HepG2 (cell line): ENCODE measurements around the gene SCAI.

Experiments
- EED ChIP-seq: sonication (generic); formaldehyde crosslinking; IDR thresholded peaks from 2 replicates; pipeline ENCODE4 v1.5.0; 2020; ENCODE audit warnings: mild to moderate bottlenecking, missing genetic modification reagents
- HDAC6 ChIP-seq: fragments of 200-600 bp; sonication (generic); IDR thresholded peaks from 2 replicates; pipeline ENCODE4 v1.7.0; 2017; ENCODE audit warnings: mild to moderate bottlenecking, antibody characterized with exemption, low read length, low read depth
- POLR2A ChIP-seq, 2 experiments: IDR thresholded peaks; 2 replicates each; pipeline ENCODE4 v1.6.1; 2011; ENCODE audit warnings: low read depth in 2 of 2, low read length in 2 of 2, mild to moderate bottlenecking in 1 of 2, moderate library complexity in 1 of 2; ENCODE audit not compliant: insufficient read depth in 1 of 2
- RFX5 ChIP-seq: IDR thresholded peaks from 2 replicates; pipeline ENCODE4 v1.6.1; 2011; ENCODE audit warnings: low read depth, low read length, improper control_type of control experiment
- SP2 ChIP-seq: sonication (generic); formaldehyde crosslinking; IDR thresholded peaks from 2 replicates; pipeline ENCODE4 v1.5.1; 2020; ENCODE audit warnings: mild to moderate bottlenecking, missing genetic modification reagents
- TEAD3 ChIP-seq: optimal IDR thresholded peaks from 2 replicates; pipeline ENCODE3; 2016; ENCODE audit warnings: borderline replicate concordance
- YY1 ChIP-seq: IDR thresholded peaks from 2 replicates; pipeline ENCODE4 v1.6.1; 2011; ENCODE audit warnings: low read length, low read depth, moderate library complexity, mild to moderate bottlenecking; ENCODE audit not compliant: insufficient read depth, insufficient replicate concordance
- ZNF30 ChIP-seq: sonication (generic); formaldehyde crosslinking; IDR thresholded peaks from 2 replicates; pipeline ENCODE4 v1.5.0; 2020; ENCODE audit warnings: mild to moderate bottlenecking, missing genetic modification reagents
- ZNF660 ChIP-seq: sonication (generic); formaldehyde crosslinking; IDR thresholded peaks from 2 replicates; pipeline ENCODE4 v1.5.1; 2020; ENCODE audit warnings: mild to moderate bottlenecking, low read depth, missing genetic modification reagents, borderline replicate concordance
- ZSCAN30 ChIP-seq: sonication (generic); formaldehyde crosslinking; IDR thresholded peaks from 2 replicates; pipeline ENCODE4 v1.5.0; 2020; ENCODE audit warnings: mild to moderate bottlenecking, missing genetic modification reagents
- TF ChIP-seq, protein P1 (sequence below), 2 experiments: IDR thresholded peaks; 2 replicates each; pipeline ENCODE4 v1.6.1; 2011 to 2012; ENCODE audit warnings: low read length in 2 of 2, borderline replicate concordance in 1 of 2, low read depth in 1 of 2, mild to moderate bottlenecking in 1 of 2, moderate library complexity in 1 of 2
- TF ChIP-seq, protein P2 (sequence below): sonication (generic); formaldehyde crosslinking; IDR thresholded peaks from 2 replicates; pipeline ENCODE4 v1.5.0; 2020; ENCODE audit warnings: mild to moderate bottlenecking, missing genetic modification reagents, moderate library complexity
- TF ChIP-seq, protein P3 (sequence below): IDR thresholded peaks from 2 replicates; pipeline ENCODE4 v1.6.1; 2016
- TF ChIP-seq, protein P4 (sequence below): sonication (generic); formaldehyde crosslinking; IDR thresholded peaks from 2 replicates; pipeline ENCODE4 v1.4.0; 2020; ENCODE audit warnings: missing genetic modification reagents

DNA sequence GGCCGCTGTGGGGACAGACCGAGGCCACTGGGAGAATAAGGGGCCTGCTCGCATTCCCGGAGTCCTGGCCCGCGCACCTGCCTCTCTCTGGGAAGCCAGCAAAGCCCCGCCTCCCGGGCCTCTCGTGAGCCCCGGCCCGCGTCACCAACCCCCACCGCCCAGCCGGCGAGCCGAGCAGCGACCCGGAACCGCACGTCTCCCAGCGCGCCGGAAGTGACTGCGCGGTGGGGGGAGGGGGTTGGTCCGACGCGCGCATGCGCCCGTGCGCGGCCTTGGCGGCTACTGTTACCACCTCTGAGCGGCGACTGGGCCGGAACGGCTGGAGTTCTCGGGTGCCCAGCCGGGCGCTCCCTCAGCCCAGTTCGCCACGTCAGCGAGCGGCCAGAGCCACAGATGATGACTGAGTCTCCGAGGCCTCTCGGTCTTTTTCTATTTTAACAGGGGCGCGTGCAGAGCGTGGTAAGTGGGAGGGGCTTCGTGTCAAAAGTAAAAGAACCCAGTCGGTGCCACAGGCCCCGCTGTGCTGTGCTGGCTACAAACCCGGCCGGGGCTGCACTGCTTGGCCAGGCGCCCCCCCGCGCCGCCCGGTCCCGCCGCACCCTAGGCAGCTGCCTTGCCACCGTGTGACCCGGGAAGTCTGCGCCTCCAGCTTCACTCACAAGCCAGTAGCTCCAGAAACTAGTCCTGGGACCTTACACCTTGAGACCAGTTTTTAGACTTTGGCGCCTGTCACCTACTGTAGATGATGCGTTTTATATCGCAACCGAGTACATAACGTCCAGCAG, 202.2 kb downstream of the SCAI start, which contains the start of gene GOLGA1:
- TF ChIP-seq SP2 (CRISPR knock-in tag) (peak; percentile 72), POLR2A (IDR thresholded peaks at IDR 0.05; ENCODE audit: insufficient read depth in 1 of 2, low read depth in 2 of 2, low read length in 2 of 2) (peak; percentile 86 to 94), ZSCAN30 (no peak), EED (CRISPR knock-in tag) (peak; percentile 73; the same call in 1 of the 2 replicates), TEAD3 (CRISPR knock-in tag) (peak; percentile 30), RFX5 (peak; percentile 42; the same call in 1 of the 2 replicates), YY1 (peak; percentile 71), ZNF30 (CRISPR knock-in tag) (no peak), ZNF660 (no peak), HDAC6 (no peak)
- TF ChIP-seq, protein P1, sequence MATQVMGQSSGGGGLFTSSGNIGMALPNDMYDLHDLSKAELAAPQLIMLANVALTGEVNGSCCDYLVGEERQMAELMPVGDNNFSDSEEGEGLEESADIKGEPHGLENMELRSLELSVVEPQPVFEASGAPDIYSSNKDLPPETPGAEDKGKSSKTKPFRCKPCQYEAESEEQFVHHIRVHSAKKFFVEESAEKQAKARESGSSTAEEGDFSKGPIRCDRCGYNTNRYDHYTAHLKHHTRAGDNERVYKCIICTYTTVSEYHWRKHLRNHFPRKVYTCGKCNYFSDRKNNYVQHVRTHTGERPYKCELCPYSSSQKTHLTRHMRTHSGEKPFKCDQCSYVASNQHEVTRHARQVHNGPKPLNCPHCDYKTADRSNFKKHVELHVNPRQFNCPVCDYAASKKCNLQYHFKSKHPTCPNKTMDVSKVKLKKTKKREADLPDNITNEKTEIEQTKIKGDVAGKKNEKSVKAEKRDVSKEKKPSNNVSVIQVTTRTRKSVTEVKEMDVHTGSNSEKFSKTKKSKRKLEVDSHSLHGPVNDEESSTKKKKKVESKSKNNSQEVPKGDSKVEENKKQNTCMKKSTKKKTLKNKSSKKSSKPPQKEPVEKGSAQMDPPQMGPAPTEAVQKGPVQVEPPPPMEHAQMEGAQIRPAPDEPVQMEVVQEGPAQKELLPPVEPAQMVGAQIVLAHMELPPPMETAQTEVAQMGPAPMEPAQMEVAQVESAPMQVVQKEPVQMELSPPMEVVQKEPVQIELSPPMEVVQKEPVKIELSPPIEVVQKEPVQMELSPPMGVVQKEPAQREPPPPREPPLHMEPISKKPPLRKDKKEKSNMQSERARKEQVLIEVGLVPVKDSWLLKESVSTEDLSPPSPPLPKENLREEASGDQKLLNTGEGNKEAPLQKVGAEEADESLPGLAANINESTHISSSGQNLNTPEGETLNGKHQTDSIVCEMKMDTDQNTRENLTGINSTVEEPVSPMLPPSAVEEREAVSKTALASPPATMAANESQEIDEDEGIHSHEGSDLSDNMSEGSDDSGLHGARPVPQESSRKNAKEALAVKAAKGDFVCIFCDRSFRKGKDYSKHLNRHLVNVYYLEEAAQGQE (IDR thresholded peaks at IDR 0.05; ENCODE audit: borderline replicate concordance in 1 of 2, low read depth in 1 of 2, low read length in 2 of 2): peak in 1 of 2 experiments; percentile 14; a peak in 1 of 4 replicates
- TF ChIP-seq, protein P2, sequence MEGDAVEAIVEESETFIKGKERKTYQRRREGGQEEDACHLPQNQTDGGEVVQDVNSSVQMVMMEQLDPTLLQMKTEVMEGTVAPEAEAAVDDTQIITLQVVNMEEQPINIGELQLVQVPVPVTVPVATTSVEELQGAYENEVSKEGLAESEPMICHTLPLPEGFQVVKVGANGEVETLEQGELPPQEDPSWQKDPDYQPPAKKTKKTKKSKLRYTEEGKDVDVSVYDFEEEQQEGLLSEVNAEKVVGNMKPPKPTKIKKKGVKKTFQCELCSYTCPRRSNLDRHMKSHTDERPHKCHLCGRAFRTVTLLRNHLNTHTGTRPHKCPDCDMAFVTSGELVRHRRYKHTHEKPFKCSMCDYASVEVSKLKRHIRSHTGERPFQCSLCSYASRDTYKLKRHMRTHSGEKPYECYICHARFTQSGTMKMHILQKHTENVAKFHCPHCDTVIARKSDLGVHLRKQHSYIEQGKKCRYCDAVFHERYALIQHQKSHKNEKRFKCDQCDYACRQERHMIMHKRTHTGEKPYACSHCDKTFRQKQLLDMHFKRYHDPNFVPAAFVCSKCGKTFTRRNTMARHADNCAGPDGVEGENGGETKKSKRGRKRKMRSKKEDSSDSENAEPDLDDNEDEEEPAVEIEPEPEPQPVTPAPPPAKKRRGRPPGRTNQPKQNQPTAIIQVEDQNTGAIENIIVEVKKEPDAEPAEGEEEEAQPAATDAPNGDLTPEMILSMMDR (CRISPR knock-in tag): no peak
- TF ChIP-seq, protein P3, sequence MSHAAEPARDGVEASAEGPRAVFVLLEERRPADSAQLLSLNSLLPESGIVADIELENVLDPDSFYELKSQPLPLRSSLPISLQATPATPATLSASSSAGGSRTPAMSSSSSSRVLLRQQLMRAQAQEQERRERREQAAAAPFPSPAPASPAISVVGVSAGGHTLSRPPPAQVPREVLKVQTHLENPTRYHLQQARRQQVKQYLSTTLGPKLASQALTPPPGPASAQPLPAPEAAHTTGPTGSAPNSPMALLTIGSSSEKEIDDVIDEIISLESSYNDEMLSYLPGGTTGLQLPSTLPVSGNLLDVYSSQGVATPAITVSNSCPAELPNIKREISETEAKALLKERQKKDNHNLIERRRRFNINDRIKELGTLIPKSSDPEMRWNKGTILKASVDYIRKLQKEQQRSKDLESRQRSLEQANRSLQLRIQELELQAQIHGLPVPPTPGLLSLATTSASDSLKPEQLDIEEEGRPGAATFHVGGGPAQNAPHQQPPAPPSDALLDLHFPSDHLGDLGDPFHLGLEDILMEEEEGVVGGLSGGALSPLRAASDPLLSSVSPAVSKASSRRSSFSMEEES (CRISPR knock-in tag): peak; percentile 51
- TF ChIP-seq, protein P4, sequence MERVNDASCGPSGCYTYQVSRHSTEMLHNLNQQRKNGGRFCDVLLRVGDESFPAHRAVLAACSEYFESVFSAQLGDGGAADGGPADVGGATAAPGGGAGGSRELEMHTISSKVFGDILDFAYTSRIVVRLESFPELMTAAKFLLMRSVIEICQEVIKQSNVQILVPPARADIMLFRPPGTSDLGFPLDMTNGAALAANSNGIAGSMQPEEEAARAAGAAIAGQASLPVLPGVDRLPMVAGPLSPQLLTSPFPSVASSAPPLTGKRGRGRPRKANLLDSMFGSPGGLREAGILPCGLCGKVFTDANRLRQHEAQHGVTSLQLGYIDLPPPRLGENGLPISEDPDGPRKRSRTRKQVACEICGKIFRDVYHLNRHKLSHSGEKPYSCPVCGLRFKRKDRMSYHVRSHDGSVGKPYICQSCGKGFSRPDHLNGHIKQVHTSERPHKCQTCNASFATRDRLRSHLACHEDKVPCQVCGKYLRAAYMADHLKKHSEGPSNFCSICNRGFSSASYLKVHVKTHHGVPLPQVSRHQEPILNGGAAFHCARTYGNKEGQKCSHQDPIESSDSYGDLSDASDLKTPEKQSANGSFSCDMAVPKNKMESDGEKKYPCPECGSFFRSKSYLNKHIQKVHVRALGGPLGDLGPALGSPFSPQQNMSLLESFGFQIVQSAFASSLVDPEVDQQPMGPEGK (CRISPR knock-in tag): peak; percentile 72
